ENCODE results near the gene PTPN22.

The PTPN22 gene

GRCh38 chr1:113793878-113794834 is 77.4 kb downstream of the PTPN22 start:
- no peak for DNase-seq

GRCh38 chr1:113792986-113793385 is 78.5 kb downstream of the PTPN22 start:
- no peak for DNase-seq

DNA sequence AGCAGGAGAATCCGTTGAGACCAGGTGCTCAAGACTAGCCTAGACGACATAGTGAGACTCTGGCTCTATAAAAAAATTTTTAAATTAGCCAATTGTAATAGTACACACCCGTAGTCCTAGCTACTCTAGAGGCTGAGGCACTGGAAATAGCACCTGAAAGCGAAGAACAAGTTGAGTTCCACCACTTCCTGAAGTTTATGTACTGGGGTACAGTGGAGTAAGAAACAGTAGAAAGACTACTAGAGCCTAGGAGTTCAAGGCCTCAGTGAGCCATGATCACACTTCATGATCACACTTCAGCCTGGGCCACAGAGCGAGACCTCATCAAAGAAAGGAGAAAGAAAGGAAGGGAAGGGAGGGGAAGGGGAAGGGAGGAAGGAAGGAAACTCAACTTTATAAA is 79.0 kb downstream of the PTPN22 start:
- no peak for DNase-seq

GRCh38 chr1:113788802-113789201 is 82.7 kb downstream of the PTPN22 start:
- DNase-seq = no peak

- DNase-seq = no peak
Measured at GRCh38 chr1:113787663-113788062, 83.8 kb downstream of the PTPN22 start.

GRCh38 chr1:113786069-113786468 is 85.4 kb downstream of the PTPN22 start:
- no peak for DNase-seq

GRCh38 chr1:113784104-113784779 is 87.3 kb downstream of the PTPN22 start:
- no peak for DNase-seq

DNA sequence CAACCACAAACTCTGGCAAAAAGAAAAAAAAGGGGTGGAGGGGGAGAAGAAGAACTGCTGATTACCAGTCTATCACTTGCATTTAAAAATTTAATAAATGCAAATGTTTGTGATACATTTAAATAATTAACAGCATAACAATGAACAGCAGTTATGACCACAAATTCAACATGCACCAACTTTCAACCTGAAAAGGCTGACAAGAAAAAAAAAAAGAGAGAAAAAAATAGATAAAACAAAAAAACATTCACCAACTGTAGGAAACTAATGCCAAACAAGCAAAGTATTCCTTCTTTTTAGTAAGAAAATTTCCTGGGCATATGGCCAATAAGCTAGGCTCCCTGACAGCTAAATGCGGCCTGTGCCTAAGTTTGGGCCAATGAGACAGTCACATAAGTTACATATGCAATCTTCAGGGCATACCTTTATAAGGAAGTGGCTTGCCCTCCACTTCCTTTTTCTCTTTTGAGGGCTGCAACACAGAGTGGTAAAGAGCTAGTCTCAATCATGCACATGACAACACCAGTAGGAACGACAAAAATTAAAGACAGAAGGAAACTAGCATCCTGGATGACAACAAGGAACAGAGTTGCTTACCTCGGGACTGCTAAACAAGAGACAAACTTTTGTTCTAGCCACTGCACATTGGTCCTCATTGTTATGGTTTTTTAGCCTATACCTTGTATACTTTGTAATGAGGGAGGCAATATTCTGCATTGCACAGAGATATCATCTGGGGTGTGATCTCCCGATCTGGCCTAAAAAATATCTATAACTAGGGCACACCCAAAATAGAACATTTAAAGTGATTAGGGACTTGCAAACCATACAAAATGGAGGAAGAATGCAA is 88.0 kb downstream of the PTPN22 start:
- DNase-seq = no peak

- no peak for DNase-seq
Measured at GRCh38 chr1:113782406-113782805, 89.1 kb downstream of the PTPN22 start.

DNA sequence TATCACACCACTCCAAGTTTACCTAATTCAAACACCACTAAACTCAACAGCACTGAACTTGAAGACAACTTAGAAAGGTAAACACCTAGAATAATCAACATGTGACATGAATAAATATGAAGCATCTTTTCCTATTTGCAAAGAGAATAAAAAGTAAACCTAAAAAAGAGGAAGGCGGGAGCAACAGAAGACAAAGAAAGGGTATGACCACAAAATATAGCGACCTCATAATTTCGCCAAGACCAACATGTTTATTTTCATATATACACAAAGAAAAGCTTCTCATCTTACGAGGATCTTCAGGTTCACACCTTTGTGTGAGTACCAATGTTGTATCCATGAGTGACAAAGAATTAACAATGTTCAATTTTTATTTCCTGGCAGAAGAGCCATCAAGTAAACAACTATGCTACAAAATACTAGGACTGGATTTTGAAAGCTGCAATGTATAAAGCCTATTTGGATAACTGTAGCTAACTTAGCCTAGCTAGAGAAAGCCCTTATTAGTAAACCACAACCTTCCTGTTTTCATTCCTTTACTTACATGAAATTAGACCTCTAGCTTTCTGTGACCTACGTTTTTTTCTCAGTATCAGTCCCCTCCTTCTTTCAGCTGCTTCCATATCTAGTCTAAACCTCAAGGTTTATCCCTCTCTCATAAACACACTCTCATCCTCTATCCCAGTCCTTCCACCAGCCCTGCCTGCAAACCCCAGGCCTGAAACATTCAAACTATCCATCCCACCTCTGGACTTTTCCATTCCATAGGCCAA is 91.0 kb downstream of the PTPN22 start:
- no peak for DNase-seq

DNA sequence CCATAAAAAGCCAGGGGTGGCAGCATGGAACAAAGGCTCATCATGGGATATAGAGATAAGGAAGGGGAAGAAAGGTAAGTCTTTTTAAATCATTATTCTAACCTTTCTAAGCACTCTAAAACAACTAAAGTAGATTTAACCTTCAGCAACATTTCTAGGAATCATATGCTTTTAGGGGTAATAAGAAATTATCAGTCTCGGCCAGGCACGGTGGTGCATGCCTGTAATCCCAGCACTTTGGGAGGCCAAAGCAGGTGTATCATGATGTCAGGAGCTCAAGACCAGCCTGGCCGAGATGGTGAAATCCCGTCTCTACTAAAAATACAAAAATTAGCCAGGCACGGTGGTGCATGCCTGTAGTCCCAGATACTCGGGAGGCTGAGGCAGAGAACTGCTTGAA is 92.0 kb downstream of the PTPN22 start:
- no peak for DNase-seq

- DNase-seq = no peak
Measured at GRCh38 chr1:113777561-113777960, 94.0 kb downstream of the PTPN22 start.

DNA sequence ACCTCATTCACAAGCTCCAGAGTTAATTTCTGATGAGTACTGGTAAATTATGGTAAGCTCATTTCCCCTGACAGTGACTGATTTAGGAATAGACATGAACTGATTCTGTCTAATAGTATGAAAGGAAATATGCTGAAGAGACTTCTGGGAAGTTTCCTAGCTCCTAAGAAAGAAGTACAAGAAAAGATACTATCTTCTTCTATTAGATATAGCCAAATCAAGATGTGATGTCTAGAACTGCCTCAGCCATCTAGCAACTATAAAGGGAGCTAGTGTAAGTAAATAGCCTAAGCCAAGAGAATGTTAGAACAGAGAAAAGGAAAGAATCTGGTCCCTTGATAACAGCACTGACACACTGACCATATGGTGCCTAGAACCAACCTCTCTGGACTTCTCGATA is 101.5 kb downstream of the PTPN22 start:
- no peak for DNase-seq

- DNase-seq = no peak
Measured at GRCh38 chr1:113769601-113769970, 101.9 kb downstream of the PTPN22 start.

- DNase-seq = no peak
Measured at GRCh38 chr1:113768916-113769600, 102.5 kb downstream of the PTPN22 start.

GRCh38 chr1:113765306-113766230 is 105.9 kb downstream of the PTPN22 start:
- DNase-seq = no peak

Data from NCI-H1092 (cell line).